Suprapubic skin (tissue), 3 donors: ENCODE data around the gene EMD.

Experiments used
- POLR2AphosphoS5 ChIP-seq, 3 donors: sonication (generic); formaldehyde crosslinking; IDR thresholded peaks; one replicate each; pipeline ENCODE4 v1.6.1; 2017; ENCODE audit warnings: antibody characterized with exemption in 3 of 3
- TF ChIP-seq, protein P1 (sequence below), 2 donors: fragments of 200-600 bp in 1 of 2; fragments of 450-650 bp in 1 of 2; sonication (generic) in 1 of 2; IDR thresholded peaks; one replicate each; pipeline ENCODE4 v1.5.1; 2016 to 2019; ENCODE audit warnings: antibody characterized with exemption in 2 of 2, mild to moderate bottlenecking in 1 of 2, moderate library complexity in 1 of 2

DNA sequence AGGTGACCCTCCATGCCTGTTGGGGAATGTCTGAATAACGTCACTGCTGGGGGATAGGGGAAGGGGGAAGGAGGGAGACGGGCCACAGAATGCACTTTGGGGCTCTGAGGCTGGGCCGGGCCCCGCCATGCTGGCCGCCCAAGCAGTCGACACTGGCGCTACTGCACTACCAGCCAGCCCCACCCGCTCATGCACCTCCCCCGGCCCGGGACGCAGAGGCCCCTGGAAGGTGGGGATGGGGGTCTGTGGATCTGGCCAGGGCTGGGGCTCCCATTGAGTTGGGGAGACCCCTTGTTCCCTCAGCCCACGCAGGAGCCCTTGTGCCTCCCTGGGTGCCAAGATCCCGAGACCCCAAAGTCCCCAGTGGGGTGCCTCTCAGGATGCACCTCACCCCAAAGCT is 22.5 kb upstream of the EMD start:
- TF ChIP-seq, protein P1, sequence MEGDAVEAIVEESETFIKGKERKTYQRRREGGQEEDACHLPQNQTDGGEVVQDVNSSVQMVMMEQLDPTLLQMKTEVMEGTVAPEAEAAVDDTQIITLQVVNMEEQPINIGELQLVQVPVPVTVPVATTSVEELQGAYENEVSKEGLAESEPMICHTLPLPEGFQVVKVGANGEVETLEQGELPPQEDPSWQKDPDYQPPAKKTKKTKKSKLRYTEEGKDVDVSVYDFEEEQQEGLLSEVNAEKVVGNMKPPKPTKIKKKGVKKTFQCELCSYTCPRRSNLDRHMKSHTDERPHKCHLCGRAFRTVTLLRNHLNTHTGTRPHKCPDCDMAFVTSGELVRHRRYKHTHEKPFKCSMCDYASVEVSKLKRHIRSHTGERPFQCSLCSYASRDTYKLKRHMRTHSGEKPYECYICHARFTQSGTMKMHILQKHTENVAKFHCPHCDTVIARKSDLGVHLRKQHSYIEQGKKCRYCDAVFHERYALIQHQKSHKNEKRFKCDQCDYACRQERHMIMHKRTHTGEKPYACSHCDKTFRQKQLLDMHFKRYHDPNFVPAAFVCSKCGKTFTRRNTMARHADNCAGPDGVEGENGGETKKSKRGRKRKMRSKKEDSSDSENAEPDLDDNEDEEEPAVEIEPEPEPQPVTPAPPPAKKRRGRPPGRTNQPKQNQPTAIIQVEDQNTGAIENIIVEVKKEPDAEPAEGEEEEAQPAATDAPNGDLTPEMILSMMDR (IDR thresholded peaks at IDR 0.05) = no peak
- no peak for TF ChIP-seq POLR2AphosphoS5 (IDR thresholded peaks at IDR 0.05)
